Activated CD8-positive, alpha-beta T cell treated with anti-CD3 and anti-CD28 coated beads for 36 hours (primary cell): ENCODE data around the gene BHLHE23. TPM values are rescaled to one million over a fixed set of nuclear protein-coding genes. Genes with fewer than 3 reads are reported as not detected.
A peak's percentile ranks its signal among the peaks of the same experiment; 100 is the strongest.

Experiments
- ATAC-seq: fragments of 200-7000 bp; cut with Tn5 transposase; one replicate; pipeline ENCODE4 v1.10.0; 2021; ENCODE audit warnings: mild to moderate bottlenecking, moderate library complexity
- CTCF ChIA-PET: fragments of 350-600 bp; sonication (Branson Sonifier 250); formaldehyde crosslinking; loops from one replicate; lab custom pipeline; 2021; ENCODE audit warnings: antibody characterized with exemption; lab: Charles Lee
- POLR2A ChIA-PET: fragments of 350-600 bp; sonication (Branson Sonifier 250); formaldehyde crosslinking; loops from one replicate; lab custom pipeline; 2021; ENCODE audit warnings: antibody characterized with exemption; lab: Charles Lee
- DNase-seq: peaks from one replicate; pipeline ENCODE4 v3.0.0-alpha.2; 2020
- H3K27ac Mint-ChIP-seq: one replicate; pipeline ENCODE4 v1.8.0; 2021; ENCODE audit warnings: mild to moderate bottlenecking, mixed read lengths
- H3K27me3 Mint-ChIP-seq: one replicate; pipeline ENCODE4 v1.8.0; 2021; ENCODE audit warnings: mixed read lengths
- H3K36me3 Mint-ChIP-seq: one replicate; pipeline ENCODE4 v1.8.0; 2021; ENCODE audit warnings: low read depth, mixed read lengths
- H3K4me1 Mint-ChIP-seq: one replicate; pipeline ENCODE4 v1.8.0; 2021; ENCODE audit warnings: low read depth, mixed read lengths
- H3K4me3 Mint-ChIP-seq: one replicate; pipeline ENCODE4 v1.8.0; 2021; ENCODE audit warnings: mild to moderate bottlenecking, moderate library complexity, mixed read lengths
- H3K9me3 Mint-ChIP-seq: one replicate; pipeline ENCODE4 v1.8.0; 2021; ENCODE audit warnings: mixed read lengths
- CTCF ChIP-seq: fragments of 200-600 bp; IDR thresholded peaks from one replicate; pipeline ENCODE4 v1.8.0; 2022; ENCODE audit warnings: antibody characterized with exemption, mild to moderate bottlenecking
- intact Hi-C: fragments of 100-400 bp; cut with micrococcal nuclease; formaldehyde crosslinking; loops from one replicate; pipeline ENCODE4 v1.10.0; 2022
- total RNA-seq, 2 experiments: library from RNA; stranded (reverse); gene quantifications; one replicate each; pipeline ENCODE4 v1.2.3, GENCODE V29; 2021

The BHLHE23 gene
- total RNA-seq, 2 experiments from 2014 or later: not detected

GRCh38 chr20:62959998-62960436 is 46.7 kb downstream of the BHLHE23 start:
- ChIA-PET CTCF (interaction anchor here (0.7 to 3.2 kb wide), 2 partner anchors 13 to 66 kb away, joined by 3 to 13 read pairs; no protein-coding TSS in a partner anchor), POLR2A (interaction anchor here (0.5 to 2.1 kb wide), 5 partner anchors 8 to 63 kb away, joined by 3 to 10 read pairs (median 4); no protein-coding TSS in a partner anchor)
- H3K27ac Mint-ChIP-seq: no peak overlapping the region
- peaks cover 27% of the 10 kb centered on the region for H3K36me3 Mint-ChIP-seq
- H3K4me3 Mint-ChIP-seq: no peak overlapping the region
- peaks cover 11% of the 10 kb centered on the region for H3K4me1 Mint-ChIP-seq
- TF ChIP-seq CTCF: no peak
- no peak for ATAC-seq
- H3K9me3 Mint-ChIP-seq: no peaks in the 10 kb centered on the region
- no peak for DNase-seq
- intact Hi-C loops: loop anchor here (10.0 kb wide), 1 partner anchor 55 kb away; no protein-coding TSS in a partner anchor
- H3K27me3 Mint-ChIP-seq: no peaks in the 10 kb centered on the region

DNA sequence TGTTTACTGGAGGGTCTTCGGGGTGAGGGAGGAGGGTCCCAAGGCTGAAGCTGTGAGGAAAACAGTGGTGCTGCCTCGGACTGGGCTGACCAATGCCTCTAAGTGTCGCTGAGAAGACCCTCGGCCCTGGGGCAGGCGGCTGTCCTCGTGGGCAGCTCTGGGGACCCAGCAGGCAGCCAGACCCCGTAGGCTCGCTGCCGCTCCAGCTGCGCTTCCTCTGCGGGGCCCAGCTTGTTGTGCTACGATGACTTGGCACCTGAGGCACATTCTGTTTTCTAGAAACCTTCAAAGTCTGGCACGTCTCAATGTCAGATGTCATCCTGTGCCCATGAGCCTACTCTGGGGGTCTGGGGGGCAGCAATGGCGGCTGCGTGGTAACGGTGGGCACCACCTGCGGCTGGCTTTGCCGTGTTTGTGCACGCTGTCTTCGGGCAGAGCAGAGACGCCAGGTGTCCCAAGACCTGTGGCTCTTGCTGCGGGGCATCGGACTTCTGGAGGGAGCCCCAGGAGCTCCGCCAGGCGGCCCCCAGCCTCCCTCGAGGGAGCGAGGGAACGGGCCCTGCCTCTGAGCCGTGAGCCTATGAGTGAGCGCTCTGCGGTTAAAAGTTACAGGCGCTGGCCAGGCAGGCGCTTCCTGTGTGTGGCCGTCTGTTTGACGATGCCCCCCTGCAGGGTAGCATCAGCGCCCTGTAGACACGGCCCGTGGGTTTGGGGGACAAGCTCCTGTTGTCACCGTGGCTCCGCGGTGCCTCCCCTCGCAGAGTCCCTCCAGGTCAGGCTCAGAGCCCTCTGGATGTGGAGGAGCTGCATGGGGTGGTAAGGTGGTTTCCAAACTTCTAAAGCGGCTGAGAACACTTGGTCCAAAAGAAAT is 47.4 kb downstream of the BHLHE23 start:
- Mint-ChIP-seq H3K4me1 (peaks cover 17% of the 10 kb centered on the region), H3K36me3 (peaks cover 28% of the 10 kb centered on the region), H3K27me3 (no peaks in the 10 kb centered on the region), H3K27ac (no peak overlapping the region), H3K9me3 (no peaks in the 10 kb centered on the region), H3K4me3 (no peak overlapping the region)
- TF ChIP-seq CTCF: no peak
- ChIA-PET CTCF (interaction anchor here (0.7 to 3.2 kb wide), 3 partner anchors 10 to 65 kb away, joined by 3 to 13 read pairs (median 3); no protein-coding TSS in a partner anchor), POLR2A (interaction anchor here (0.5 to 2.1 kb wide), 7 partner anchors 8 to 65 kb away, joined by 3 to 10 read pairs (median 3); partner anchors contain the start of gene GID8)
- peak; percentile 52 for ATAC-seq
- intact Hi-C loops: loop anchor here (10.0 kb wide), 1 partner anchor 55 kb away; no protein-coding TSS in a partner anchor
- no peak for DNase-seq

- ATAC-seq (no peak), DNase-seq (no peak)
- CTCF ChIA-PET: interaction anchor here (1.1 to 3.2 kb wide), 2 partner anchors 9 to 14 kb away, joined by 3 to 13 read pairs; no protein-coding TSS in a partner anchor
- no peak for TF ChIP-seq CTCF
- H3K4me3 Mint-ChIP-seq: no peak overlapping the region
- intact Hi-C loops: loop anchor here (10.0 kb wide), 1 partner anchor 54 kb away; no protein-coding TSS in a partner anchor
- peaks cover 20% of the 10 kb centered on the region for H3K4me1 Mint-ChIP-seq
- H3K27me3 Mint-ChIP-seq: no peaks in the 10 kb centered on the region
- POLR2A ChIA-PET: interaction anchor here (0.7 to 1.2 kb wide), 3 partner anchors 9 to 64 kb away, joined by 3 to 4 read pairs (median 3); partner anchors contain the start of gene GID8
- H3K27ac Mint-ChIP-seq: no peak overlapping the region
- H3K36me3 Mint-ChIP-seq: peaks cover 33% of the 10 kb centered on the region
- no peaks in the 10 kb centered on the region for H3K9me3 Mint-ChIP-seq
These were observed 48.2 kb downstream of the BHLHE23 start for GRCh38 chr20:62958388-62959100.

DNA sequence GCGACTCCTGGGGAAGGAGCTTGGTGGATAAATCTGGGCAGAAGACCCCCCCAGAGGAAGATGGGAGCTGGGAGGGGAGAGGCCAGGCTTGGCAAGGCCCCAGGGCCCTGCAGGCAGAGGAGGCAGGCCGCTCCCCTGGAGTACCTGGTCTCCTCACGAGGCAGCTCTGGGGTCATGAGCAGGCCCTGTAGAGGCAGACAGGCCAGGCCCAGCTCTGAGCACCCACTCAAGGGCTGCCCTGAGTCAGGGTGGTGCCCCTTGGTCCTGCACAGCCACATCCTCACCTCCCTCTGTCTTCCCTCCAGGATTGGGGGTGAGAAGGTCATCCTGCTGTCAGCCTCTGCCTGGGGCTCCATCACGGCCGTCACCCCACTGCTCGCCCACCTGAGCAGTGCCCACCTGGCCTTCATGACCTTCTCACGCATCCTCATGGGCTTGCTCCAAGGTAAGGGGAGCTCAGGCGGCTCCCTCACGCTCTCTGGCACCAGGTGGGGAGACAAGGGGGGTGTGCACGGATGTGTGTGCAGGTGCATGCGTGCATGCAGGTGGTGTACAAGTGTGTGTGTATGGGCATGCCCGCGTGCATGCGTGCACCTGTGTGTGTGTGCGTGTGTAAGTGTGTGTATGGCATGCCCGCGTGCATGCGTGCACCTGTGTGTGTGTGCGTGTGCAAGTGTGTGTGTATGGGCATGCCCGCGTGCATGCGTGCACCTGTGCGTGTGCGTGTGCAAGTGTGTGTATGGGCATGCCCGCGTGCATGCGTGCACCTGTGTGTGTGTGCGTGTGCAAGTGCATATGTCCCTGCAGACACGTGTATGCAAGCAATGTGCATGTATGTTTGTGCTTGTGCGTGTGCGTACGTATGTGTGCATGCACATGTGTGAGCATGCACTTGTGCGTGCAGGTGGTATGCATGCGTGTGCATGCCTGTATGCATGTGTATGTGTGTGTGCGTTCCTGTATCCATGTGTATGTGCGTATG is 49.3 kb downstream of the BHLHE23 start:
- no peak overlapping the region for H3K4me3 Mint-ChIP-seq
- no peak for TF ChIP-seq CTCF
- CTCF ChIA-PET: no interaction called here
- intact Hi-C loops: loop anchor here (10.0 kb wide), 1 partner anchor 53 kb away; no protein-coding TSS in a partner anchor
- H3K9me3 Mint-ChIP-seq: no peaks in the 10 kb centered on the region
- peaks cover 30% of the 10 kb centered on the region for H3K36me3 Mint-ChIP-seq
- POLR2A ChIA-PET: no interaction called here
- ATAC-seq (no peak), DNase-seq (no peak)
- H3K4me1 Mint-ChIP-seq: peaks cover 20% of the 10 kb centered on the region
- no peak overlapping the region for H3K27ac Mint-ChIP-seq
- H3K27me3 Mint-ChIP-seq: no peaks in the 10 kb centered on the region
